ENCODE measurements around the gene RAC3. TPM values are rescaled to one million over a fixed set of nuclear protein-coding genes. Genes with fewer than 3 reads are reported as not detected.

The RAC3 gene
- total and polyA plus RNA-seq, 4 donors, result 0.63 to 6.3 (median 3.3) TPM

DNA sequence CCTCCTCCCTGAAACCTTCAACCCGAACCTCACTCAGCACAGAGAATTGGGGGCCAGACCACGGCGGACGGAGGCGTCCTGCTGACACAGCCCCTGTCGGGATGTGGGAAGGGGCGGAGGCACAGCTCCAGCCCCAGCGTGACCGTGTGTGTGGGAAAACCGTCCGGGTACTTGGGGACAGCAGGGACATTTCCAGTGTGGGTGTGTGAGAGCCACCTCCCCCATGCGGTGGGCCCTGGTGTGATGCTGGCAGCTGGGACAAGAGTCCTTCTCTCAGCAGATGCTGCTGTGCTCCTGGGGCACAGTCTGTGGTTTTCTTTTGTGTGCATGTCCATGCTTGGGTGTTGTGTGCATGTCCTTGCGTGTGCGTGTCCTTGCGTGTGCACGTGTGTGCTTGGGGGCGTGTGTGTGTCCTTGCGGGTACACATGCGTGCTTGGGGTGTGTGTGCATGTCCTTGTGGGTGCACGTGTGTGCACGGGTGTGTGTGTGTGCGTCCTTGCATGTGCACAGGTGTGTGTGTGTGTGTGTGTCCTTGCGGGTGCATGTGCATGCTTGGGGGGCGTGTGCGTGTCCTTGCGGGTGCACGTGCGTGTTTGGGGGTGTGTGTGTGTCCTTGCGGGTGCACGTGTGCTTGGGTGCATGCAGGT lies 25.7 kb upstream of the RAC3 start:
- peaks cover 0 to 6% (median 3%) of the 10 kb centered on the region in 4 donors for H3K4me1 ChIP-seq (ENCODE audit: control insufficient read depth in 4 of 4, insufficient read depth in 4 of 4, low read length in 3 of 4)
- TF ChIP-seq TAF1 (conservative IDR thresholded peaks at IDR 0.05) (no peak), HNF4G (IDR thresholded peaks at IDR 0.05) (no peak), HNF4A (conservative IDR thresholded peaks at IDR 0.05) (no peak), CTCF (IDR thresholded peaks at IDR 0.05; ENCODE audit: low read depth, low read length, missing input control) (no peak), RXRA (IDR thresholded peaks at IDR 0.05) (no peak), GABPA (IDR thresholded peaks at IDR 0.05 in 1 of 2, conservative IDR thresholded peaks at IDR 0.05 in 1 of 2) (no peak), ATF3 (IDR thresholded peaks at IDR 0.05) (no peak), YY1 (IDR thresholded peaks at IDR 0.05) (no peak), EGR1 (IDR thresholded peaks at IDR 0.05; ENCODE audit: low read depth in 2 of 2) (no peak), SP1 (IDR thresholded peaks at IDR 0.05) (no peak), RAD21 (IDR thresholded peaks at IDR 0.05) (no peak), JUND (IDR thresholded peaks at IDR 0.05) (no peak), MAX (IDR thresholded peaks at IDR 0.05) (no peak), FOXA1 (IDR thresholded peaks at IDR 0.05) (no peak), NR2F2 (IDR thresholded peaks at IDR 0.05) (no peak), FOXA2 (IDR thresholded peaks at IDR 0.05) (no peak)
- TF ChIP-seq, protein P1, sequence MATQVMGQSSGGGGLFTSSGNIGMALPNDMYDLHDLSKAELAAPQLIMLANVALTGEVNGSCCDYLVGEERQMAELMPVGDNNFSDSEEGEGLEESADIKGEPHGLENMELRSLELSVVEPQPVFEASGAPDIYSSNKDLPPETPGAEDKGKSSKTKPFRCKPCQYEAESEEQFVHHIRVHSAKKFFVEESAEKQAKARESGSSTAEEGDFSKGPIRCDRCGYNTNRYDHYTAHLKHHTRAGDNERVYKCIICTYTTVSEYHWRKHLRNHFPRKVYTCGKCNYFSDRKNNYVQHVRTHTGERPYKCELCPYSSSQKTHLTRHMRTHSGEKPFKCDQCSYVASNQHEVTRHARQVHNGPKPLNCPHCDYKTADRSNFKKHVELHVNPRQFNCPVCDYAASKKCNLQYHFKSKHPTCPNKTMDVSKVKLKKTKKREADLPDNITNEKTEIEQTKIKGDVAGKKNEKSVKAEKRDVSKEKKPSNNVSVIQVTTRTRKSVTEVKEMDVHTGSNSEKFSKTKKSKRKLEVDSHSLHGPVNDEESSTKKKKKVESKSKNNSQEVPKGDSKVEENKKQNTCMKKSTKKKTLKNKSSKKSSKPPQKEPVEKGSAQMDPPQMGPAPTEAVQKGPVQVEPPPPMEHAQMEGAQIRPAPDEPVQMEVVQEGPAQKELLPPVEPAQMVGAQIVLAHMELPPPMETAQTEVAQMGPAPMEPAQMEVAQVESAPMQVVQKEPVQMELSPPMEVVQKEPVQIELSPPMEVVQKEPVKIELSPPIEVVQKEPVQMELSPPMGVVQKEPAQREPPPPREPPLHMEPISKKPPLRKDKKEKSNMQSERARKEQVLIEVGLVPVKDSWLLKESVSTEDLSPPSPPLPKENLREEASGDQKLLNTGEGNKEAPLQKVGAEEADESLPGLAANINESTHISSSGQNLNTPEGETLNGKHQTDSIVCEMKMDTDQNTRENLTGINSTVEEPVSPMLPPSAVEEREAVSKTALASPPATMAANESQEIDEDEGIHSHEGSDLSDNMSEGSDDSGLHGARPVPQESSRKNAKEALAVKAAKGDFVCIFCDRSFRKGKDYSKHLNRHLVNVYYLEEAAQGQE (IDR thresholded peaks at IDR 0.05), result no peak
- TF ChIP-seq, protein P2, sequence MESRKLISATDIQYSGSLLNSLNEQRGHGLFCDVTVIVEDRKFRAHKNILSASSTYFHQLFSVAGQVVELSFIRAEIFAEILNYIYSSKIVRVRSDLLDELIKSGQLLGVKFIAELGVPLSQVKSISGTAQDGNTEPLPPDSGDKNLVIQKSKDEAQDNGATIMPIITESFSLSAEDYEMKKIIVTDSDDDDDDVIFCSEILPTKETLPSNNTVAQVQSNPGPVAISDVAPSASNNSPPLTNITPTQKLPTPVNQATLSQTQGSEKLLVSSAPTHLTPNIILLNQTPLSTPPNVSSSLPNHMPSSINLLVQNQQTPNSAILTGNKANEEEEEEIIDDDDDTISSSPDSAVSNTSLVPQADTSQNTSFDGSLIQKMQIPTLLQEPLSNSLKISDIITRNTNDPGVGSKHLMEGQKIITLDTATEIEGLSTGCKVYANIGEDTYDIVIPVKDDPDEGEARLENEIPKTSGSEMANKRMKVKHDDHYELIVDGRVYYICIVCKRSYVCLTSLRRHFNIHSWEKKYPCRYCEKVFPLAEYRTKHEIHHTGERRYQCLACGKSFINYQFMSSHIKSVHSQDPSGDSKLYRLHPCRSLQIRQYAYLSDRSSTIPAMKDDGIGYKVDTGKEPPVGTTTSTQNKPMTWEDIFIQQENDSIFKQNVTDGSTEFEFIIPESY (IDR thresholded peaks at IDR 0.05), result no peak
- H3K9me3 ChIP-seq (ENCODE audit: control insufficient read depth in 4 of 4, low read length in 3 of 4), result no peaks in the 10 kb centered on the region
- H3K27me3 ChIP-seq (ENCODE audit: control insufficient read depth in 4 of 4, insufficient read depth in 4 of 4, low read length in 3 of 4), result no peaks in the 10 kb centered on the region
- H3K27ac ChIP-seq (ENCODE audit: low read depth in 1 of 2, low read length in 2 of 2), result no peak overlapping the region
- peaks cover 0 to 3% (median 1%) of the 10 kb centered on the region in 4 donors for H3K36me3 ChIP-seq (ENCODE audit: control insufficient read depth in 4 of 4, insufficient read depth in 3 of 4, low read depth in 1 of 4, low read length in 3 of 4)
- H3K4me3 ChIP-seq (ENCODE audit: low read depth in 1 of 3, low read length in 3 of 3), result no peak overlapping the region
- no peak overlapping the region for H3K9ac ChIP-seq (ENCODE audit: low read depth in 1 of 2, low read length in 2 of 2)
- no peak for DNase-seq (ENCODE audit: low spot score)
- WGBS, result 94% methylated on average over 30 of the region's 30 CpGs

Measured in liver (tissue), 9 donors.